Skin epidermis (tissue), 12 donors: ENCODE data around the gene TMEM259.

Experiments used
- H3K27ac ChIP-seq, 21 experiments: fragments of 200-600 bp; sonication (generic) in 11 of 21; one replicate each; pipeline ENCODE4 v1.5.0; 2020; ENCODE audit warnings: mild to moderate bottlenecking in 3 of 21, inconsistent platforms in 2 of 21, moderate library complexity in 2 of 21
- H3K4me3 ChIP-seq, 7 experiments: fragments of 200-600 bp; sonication (generic) in 2 of 7; one replicate each; pipeline ENCODE4 v1.5.0; 2020; ENCODE audit warnings: inconsistent platforms in 2 of 7, mild to moderate bottlenecking in 2 of 7, moderate library complexity in 1 of 7

Gene TMEM259

DNA sequence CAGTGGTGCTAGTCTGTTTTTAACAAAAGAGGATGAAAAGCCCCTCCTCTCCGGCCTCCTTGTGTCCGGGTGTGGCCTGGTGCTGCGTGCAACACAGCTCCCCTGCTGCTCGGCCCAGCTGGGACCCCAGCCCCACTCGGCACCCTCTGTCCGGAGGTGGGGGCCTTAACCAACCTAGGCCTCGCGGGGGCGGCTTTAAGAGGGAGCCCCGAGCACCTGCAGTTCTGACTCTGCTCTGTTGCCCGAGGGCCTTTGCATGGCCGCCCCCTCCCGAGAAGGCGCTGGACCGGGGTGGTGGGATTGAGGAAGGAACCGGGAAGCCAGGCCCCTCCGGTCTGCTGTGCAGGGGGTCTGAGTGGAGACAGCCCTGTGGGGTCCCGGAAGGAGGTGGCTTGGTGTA is 26.4 kb downstream of the TMEM259 start:
- no peak overlapping the region for H3K27ac ChIP-seq
- no peak overlapping the region for H3K4me3 ChIP-seq

DNA sequence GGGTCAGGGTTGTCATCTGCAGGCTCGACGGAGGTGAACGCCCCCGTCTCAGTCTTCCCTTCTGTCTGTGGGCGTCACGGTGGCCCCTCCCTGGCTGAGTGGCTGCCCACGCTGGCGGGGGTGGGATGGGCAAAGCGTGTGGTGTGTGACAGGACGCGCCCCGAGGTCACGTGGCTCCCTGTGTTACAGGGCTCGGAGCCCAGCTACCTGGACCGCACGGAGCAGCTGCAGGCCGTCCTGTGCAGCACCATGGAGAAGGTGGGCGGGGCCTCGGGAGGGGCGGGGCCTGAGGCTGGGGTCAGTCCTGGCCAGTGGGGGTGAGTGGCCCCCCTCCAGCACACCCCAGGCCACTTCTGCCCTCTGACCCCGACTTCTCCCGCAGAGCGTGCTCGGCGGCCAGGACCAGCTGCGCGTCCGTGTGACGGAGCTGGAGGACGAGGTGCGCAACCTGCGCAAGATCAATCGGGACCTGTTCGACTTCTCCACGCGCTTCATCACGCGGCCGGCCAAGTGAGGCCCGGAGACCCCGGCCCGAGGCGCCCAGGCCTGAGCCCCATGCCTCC is 27.0 kb downstream of the TMEM259 start:
- H3K4me3 ChIP-seq: no peak overlapping the region
- no peak overlapping the region for H3K27ac ChIP-seq

DNA sequence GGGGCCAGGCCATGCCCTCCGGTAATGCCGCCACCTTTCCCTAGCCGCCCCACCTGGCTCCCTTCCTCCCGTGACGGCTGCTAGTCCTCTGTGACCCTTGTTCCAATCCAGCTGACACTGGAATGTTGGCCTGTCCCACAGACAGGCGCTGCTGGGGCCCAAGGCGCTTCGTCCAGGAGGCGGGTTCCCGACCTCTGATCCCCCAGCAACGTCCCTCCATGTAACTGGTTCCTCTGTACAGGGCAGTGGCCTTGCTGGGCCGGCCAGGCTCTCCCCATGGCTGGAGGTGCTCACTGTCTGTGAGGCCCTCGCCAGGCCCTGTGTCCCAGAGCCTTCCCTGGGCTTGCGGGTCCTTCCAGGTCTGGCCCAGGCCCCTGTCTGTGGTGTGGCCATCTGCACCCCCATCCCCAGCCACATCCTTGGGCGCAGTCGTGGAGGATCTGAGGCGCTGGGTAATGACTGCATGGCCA is 27.5 kb downstream of the TMEM259 start:
- Histone ChIP-seq H3K4me3 (no peak overlapping the region), H3K27ac (no peak overlapping the region)

DNA sequence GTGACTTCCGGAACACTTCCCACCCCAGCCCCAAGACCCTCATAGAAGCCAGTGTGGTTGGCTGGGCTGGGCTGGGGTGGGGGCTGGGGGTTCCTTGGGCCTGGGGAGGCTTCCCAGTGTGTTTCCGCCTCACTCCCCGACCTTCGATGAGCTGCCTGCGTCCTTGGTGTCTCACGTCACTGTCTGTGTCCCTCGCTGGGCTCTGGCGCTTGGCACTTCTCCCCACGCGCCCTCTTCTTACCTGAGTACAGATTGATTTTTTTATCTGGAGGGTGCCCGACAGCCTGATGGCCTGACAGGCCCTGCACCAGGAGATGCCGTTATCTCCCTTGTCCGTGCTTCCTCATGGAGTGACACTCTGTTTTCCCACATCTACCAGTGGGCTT is 28.3 kb downstream of the TMEM259 start:
- Histone ChIP-seq H3K4me3 (no peak overlapping the region), H3K27ac (no peak overlapping the region)

DNA sequence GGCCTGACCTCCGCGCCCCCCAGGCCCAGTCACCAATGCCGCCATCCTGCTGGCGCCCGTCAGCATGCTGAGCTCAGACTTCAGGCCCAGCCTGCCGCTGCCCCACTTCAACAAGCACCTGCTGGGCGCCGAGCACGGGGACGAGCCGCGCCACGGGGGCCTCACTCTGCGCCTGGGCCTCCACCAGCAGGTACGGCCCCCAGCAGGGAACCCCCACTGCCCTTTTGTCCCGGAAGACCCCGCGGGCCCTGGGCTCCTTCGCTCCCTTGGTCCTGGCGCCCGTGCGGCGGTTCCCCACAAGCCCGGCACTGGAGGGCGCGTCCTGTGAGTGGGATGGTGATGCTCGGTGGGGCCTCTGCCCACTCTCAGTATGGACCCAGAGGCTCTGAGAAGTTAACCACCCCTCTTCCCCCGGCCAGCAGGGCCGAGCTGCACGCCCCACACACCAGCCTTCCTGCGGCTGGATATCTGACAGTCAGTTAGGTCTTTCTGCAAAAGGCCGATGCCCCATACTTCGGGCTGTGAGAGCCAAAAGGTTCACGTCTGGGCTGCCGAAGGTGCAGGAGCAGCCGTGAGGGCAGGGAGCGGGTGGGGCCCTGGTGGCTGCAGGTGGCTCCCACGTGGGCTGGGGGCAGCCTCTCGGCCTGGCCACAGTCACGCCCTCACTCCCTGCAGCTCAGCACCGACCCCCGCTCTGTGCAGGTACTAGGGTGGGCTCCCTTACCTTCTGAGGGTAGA is 28.8 kb downstream of the TMEM259 start:
- H3K4me3 ChIP-seq: no peak overlapping the region
- H3K27ac ChIP-seq: no peak overlapping the region

DNA sequence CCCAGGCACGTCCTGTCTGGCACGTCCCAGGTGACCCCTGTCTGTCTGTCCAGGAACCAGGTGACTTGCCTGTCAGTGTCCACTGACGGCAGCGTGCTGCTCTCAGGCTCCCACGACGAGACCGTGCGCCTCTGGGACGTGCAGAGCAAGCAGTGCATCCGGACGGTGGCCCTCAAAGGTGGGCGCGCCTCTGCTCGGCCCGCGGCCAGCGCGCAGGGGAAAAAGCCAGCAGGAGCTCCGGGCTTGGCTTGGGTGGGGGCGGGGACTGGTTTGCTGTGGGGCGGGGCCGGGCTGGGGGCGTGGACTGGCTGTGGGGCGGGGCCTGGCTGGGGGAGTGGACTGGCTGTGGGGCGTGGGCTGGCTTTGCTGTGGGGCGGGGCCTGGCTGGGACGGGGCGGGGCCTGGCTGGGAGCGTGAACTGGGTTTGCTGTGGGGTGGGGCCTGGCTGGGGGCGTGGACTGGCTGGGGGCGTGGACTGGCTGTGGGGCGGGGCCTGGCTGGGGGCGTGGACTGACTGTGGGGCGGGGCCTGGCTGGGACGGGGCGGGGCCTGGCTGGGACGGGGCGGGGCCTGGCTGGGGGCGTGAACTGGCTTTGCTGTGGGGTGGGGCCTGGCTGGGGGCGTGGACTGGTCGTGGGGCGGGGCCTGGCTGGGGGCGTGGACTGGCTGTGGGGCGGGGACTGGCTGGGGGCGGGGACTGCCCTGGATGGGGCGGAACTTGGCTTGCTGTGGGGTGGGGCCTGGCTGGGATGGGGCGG is 29.6 kb downstream of the TMEM259 start:
- Histone ChIP-seq H3K4me3 (no peak overlapping the region), H3K27ac (no peak overlapping the region)

DNA sequence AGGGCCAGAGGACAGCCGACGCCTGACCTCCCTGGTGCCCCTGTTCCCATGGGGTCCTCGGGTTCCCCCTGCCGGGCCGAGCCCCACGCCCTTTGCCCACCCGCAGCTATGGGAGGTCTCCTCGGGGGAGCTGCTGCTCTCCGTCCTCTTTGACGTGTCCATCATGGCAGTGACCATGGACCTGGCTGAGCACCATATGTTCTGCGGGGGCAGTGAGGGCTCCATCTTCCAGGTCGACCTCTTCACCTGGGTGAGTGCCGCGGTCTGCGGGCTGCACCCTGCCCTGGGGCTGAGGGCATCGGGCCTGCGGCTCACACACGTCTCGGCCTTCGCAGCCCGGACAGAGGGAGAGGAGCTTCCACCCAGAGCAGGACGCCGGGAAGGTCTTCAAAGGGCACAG is 30.2 kb downstream of the TMEM259 start:
- Histone ChIP-seq H3K27ac (no peak overlapping the region), H3K4me3 (no peak overlapping the region)

DNA sequence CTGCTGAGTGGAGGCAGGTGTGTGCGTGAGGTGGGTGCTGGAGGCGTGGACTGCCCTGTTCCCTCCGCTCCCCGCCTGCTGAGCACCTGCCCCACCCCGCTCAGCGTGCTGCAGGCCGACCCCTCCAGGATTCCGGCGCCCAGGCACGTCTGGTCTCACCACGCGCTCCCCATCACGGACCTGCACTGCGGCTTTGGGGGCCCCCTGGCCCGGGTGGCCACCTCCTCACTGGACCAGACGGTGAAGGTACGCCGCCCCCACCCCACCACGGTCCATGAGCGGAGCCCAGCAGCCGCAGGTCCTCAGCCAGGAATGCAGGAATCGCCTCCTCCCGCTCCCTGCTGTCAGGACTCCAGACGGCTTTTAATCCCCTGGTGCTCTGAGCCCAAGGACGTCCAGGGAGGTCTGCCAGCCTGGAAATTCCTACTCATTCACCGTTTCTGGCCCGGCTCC is 30.8 kb downstream of the TMEM259 start:
- no peak overlapping the region for H3K27ac ChIP-seq

DNA sequence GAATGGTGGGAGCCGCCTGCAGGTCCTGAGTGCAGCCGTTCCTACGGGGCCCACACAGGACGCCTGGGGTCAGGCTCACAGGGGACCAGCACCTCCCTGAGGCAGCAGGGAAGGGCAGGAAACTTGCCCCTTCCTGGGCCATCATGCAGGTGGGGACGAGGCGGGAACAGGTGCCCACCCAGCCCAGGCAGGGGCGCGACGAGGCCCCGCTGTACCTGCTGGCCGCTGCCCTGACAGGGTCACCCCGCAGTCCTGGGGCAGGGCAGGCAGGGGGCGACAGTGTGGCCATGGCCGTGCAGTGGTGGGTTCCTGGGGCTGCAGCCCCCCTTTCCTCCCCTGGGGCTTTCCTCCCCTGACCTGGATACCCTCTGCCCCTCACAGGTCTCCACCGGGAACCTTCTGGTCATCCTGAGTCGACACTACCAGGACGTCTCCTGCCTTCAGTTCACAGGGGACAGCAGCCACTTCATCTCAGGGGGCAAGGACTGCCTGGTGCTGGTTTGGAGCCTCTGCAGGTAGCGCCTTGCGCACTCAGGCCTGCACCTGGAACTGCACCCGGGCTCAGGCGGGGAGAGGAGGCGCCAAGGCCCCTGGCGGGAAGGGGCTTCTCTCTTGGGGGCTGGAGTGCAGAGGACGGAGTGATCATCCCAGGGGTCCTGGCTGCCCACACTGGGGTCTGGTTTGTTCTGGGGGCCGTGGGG is 31.4 kb downstream of the TMEM259 start:
- Histone ChIP-seq H3K4me3 (no peak overlapping the region), H3K27ac (no peak overlapping the region)

More for the DNA sequence above, 30.8 kb downstream of the TMEM259 start:
- no peak overlapping the region for H3K4me3 ChIP-seq

DNA sequence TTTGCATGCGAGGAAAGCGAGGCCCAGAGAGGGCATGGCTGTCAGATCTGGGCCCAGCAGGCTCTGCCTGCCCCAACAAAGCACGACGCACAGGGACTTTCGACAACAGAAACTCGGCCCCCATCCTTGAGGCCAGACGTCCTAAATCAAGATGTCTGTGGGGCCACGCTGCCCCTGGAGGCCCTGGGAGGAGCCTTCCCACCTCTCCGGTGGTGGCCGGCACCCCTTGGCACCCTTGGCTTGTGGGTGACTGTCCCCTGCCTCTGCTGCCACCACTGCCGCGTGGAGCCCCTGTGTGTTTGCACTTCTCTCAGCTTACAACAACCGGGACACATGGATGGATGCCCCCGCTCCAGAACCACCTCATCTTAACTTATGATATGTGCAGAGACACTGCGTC is 32.4 kb downstream of the TMEM259 start:
- Histone ChIP-seq H3K27ac (no peak overlapping the region), H3K4me3 (no peak overlapping the region)

DNA sequence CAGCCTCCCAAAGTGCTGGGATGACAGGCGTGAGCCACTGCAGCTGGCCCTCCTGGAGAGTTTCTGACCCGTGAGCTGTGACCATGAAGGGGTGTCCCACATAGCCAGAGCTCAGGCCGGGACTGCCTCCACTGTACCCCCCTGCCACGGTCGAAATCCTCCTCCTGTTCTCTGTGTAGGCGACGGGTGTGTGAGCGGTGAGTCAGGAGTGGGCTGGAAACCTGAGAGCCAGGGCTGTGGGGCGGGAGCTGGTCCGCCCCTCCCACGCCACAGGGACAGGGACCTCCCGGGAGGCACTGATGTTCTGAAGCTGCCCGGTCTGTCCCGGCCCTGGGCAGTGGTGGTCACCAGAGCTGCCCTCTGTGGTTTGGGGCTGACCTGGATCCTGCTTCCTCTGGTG is 32.8 kb downstream of the TMEM259 start:
- H3K4me3 ChIP-seq: no peak overlapping the region
- no peak overlapping the region for H3K27ac ChIP-seq

DNA sequence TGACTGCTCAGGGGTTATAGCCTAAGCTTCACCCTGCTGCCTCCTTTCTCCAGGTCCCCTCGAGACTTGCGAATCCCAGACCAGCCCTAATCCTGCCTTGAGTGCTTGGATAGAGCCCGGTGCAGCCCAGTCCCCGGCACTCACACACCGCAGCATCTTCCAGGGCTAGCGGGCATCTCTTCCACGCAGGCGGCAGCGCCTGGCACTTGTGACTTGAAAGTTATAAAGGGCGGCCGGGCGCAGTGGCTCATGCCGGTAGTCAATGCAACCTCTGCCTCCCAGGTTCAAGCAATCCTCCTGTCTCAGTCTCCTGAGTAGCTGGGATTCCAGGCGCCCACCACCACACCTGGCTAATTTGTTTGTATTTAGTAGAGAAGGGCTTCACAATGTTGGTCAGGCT is 34.8 kb downstream of the TMEM259 start:
- Histone ChIP-seq H3K4me3 (no peak overlapping the region), H3K27ac (no peak overlapping the region)

DNA sequence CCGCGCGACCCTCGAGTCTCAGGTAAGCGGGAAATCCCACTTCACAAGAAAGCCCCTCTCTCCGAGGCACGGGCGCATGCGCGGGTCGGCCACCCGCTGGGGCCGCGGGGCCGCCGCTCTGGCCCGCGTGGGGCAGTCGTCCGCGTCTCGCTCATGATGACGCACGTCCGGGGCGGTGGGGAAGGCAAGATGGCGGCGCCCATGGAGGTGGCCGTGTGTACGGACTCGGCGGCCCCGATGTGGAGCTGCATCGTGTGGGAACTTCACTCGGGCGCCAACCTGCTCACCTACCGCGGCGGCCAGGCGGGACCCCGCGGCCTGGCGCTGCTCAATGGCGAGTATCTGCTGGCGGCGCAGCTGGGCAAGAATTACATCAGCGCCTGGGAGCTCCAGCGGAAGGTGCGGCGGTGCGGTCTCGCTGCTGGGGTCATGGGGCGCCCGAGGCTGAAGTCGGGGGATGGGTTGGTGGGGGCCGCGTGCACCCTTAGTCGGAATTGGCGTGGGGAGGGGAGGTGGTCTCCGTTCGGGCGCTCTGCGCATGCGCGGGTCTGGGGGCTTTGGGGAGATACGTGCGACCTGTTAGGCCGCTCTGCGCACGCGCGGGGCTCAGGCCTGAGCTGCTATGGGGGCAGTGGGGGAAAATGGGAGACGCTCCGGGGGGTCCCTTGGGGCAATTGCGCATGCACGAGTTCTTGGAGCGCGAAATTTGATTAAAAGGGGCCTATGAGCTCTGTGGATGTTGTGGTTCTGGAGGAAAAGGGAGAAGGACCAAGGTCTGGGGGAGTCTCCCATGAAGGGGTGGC is 36.6 kb downstream of the TMEM259 start, which contains the start of gene WDR18:
Gene WDR18, plus strand, starts transcription at position 181 of the 803 bp plus-strand sequence. Its CDS starts 9 bp downstream, at position 190.
- Histone ChIP-seq H3K4me3 (peak within 1 kb of the TSS; percentile 63 to 99 (median 91)), H3K27ac (peak within 1 kb of the TSS; percentile 66 to 92 (median 86))

DNA sequence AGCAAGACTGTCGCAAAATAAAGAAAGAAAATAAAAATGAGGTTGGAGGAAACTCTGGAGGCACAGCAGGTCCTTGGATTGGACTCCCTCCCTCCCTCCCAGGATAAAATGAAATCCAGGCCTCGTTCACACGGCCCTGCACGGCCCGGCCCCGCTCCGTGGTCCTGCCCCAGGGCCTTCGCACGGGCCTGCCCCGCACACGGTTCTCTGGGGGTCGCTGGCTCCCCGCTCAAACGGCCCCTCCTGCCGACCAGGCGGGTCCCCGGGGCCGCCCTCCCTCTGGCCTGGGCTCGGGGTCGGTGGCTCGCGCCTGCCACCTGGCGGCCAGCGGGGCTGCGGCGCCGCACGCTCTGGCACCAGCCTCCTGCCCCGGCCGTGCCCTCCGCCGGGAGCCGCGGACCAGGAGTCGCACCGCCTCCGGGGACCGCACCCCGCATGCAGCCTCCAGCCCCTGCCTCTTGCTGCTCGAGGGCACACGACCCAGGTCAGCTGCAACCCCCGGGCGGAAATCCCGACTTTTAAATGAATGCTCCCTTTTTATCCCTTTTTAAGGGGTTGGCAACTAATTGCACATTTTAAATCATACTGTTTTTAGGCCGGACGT is 38.3 kb downstream of the TMEM259 start:
- H3K27ac ChIP-seq: peak overlapping the region in 5 of 21 experiments; percentile 30 to 62 (median 42)
- peak overlapping the region in 6 of 7 experiments; percentile 10 to 38 (median 12) for H3K4me3 ChIP-seq

DNA sequence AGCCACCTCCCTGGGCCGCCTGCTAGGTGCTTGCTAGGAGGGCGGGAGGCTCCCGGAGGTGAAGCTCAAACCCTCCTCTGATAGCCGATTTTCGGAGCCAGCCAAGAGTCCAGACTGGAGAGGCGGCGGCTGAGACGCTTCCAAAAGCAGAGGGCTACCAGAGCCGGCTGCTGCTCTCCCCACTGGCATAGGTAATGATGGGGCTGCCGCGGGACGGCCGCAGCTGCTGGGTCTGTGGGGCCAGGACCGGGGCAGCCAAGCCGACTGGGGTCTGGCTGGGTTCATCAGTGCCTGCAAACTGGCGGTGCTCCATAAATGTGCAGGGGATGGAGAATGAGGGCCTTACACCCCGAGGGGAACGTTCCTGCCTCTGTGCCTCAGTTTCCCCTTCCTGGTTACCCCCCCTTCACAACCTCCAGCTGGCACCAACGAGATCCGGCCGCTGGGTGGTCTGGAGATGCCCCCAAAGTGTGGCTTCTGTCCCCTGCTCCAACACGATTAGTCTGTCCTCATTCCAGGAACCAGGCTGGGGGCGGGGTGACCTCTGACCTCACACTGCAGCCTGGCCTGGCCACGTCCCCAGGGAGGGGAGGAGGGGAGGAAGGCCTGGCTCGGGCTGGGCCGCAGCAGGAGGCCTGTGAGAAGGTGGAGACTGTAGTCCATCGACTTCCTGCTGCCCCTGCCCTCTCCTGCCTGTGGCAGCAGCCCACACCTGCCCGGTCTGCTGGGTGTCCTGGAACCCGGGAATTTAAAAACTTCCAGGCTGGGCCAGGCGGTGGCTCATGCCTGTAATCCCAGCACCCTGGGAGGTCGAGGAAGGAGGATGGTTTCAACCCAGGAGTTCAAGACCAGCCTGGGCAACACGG is 40.6 kb downstream of the TMEM259 start:
- no peak overlapping the region for H3K27ac ChIP-seq

DNA sequence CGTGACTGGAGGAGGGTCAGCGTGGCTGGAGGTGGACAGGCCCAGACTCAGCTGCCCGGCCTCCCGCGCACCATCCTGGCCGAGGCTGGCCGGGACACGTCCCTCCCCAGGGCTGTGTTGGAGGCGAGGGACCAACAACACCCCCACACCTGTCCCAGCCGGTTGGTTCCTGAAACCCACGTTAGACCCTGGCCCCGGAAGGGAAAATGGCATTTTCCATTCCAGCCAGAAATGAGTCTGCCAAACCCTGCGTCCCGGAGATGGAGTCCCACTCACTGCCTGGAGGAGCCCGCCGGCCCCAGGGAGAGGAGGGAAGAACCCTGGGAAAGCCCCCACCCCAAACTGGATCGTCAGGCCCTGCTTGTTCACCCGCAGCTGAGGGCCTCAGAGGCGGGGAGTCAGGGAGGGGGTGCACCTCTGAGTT is 41.6 kb downstream of the TMEM259 start:
- Histone ChIP-seq H3K4me3 (no peak overlapping the region), H3K27ac (peak overlapping the region in 1 of 21 experiments; percentile 30)

More for the DNA sequence above, 40.6 kb downstream of the TMEM259 start:
- no peak overlapping the region for H3K4me3 ChIP-seq

DNA sequence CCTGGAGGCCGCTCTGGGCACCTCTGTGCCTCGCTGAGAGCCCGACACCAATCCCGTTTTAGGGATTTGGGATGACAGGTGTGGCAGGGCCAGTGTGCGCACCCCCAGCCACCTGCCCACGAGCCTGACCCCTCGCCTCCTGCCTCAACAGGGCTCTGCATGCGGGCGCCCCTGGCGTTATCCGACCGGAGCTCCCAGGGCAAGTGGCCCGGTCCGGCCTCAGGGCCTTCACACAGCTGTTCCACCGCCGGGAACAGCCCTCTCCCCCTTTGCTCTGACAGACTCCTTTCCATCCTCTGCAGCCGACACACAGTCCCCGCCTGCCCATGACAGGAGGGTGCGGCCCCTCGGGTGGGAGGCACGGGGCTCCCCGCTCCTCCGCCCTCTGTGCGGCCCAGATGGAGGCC is 43.9 kb downstream of the TMEM259 start:
- Histone ChIP-seq H3K27ac (no peak overlapping the region), H3K4me3 (no peak overlapping the region)

DNA sequence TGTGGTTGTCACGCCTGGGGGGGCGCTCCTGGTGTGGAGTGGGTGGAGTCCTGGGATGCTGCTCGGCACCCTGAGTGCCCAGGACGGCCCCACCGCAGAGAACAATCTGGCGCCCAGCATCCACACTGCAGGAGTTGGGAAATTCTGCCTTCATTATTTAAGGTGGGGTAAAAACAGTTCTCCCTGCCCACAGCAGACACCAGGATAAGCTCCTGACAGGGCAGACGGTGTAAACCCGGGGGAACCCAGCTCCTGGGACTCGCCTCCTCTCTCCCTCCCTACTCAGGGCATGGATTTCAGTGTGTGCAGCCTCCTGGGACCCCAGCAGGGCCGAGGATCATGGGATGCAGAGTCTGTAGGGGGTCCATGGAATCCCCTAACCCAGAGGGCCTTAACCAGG is 44.4 kb downstream of the TMEM259 start:
- Histone ChIP-seq H3K27ac (no peak overlapping the region), H3K4me3 (no peak overlapping the region)
